ENCODE measurements around the gene CHST15. TPM values are rescaled to one million over a fixed set of nuclear protein-coding genes. Genes with fewer than 3 reads are reported as not detected.

CHST15 gene
- total and polyA plus RNA-seq, 2 of the 13 experiments (the other 11 are each of a cell fraction or from before 2014, with no cell fraction given), result 1.4 to 94.7 TPM

GRCh38 chr10:124100124-124100523 is 6.7 kb upstream of the CHST15 start:
- intact Hi-C loops (cut with micrococcal nuclease; ENCODE audit: unreplicated experiment) (no loop called here), in situ Hi-C loops (cut with HindIII; ENCODE audit: extremely low pct_ligation_motif_present, low pct_unique_long_range_greater_than_20kb) (no loop called here)
- 26% methylated on average over 5 of the region's 5 CpGs for WGBS (ENCODE audit: low lambda C conversion rate)
- Histone ChIP-seq H3K27ac (ENCODE audit: extremely low read length, insufficient read depth, low read length) (no peak overlapping the region), H4K20me1 (ENCODE audit: insufficient read depth, low read length) (no peaks in the 10 kb centered on the region), H2AFZ (ENCODE audit: low read length) (no peak overlapping the region), H3K4me3 (replicated peaks in 1 of 3; ENCODE audit: insufficient read depth in 1 of 3, low read depth in 2 of 3, low read length in 3 of 3) (no peak overlapping the region), H3K9ac (ENCODE audit: insufficient read depth, low read depth, low read length) (no peak overlapping the region), H3K9me3 (ENCODE audit: low read length) (peaks cover 13% of the 10 kb centered on the region), H3K4me2 (ENCODE audit: low read depth, low read length) (no peak overlapping the region), H3K79me2 (ENCODE audit: insufficient read depth, low read length) (no peaks in the 10 kb centered on the region), H3K27me3 (ENCODE audit: control insufficient read depth in 1 of 2, insufficient read depth in 2 of 2, low read length in 2 of 2) (peaks cover 11 to 83% of the 10 kb centered on the region in 2 experiments), H3K36me3 (replicated peaks in 1 of 2; ENCODE audit: control insufficient read depth in 1 of 2, insufficient read depth in 2 of 2, low read length in 2 of 2) (no peaks in the 10 kb centered on the region), H3K4me1 (ENCODE audit: insufficient read depth, low read length) (peaks cover 48% of the 10 kb centered on the region)
- no peak for ATAC-seq
- DNase-seq (ENCODE audit: low spot score), result no peak
- ChIA-PET CTCF (ENCODE audit: low intra/inter-chr PET ratio, low total read pairs) (no interaction called here), POLR2A (no interaction called here)
- no peak for FAIRE-seq
- no peak for TF ChIP-seq FLYWCH1 (CRISPR knock-in tag; IDR thresholded peaks at IDR 0.05)
- TF ChIP-seq ZNF772 (CRISPR knock-in tag; IDR thresholded peaks at IDR 0.05), result peak; percentile 95
- no TSS peak for BruUV-seq (replicated peaks)

- H3K79me2 ChIP-seq (ENCODE audit: insufficient read depth, low read length), result no peaks in the 10 kb centered on the region
- WGBS (ENCODE audit: low lambda C conversion rate), result 0% methylated on average over 2 of the region's 4 CpGs
- H3K4me1 ChIP-seq (ENCODE audit: insufficient read depth, low read length), result peaks cover 50% of the 10 kb centered on the region
- CTCF ChIA-PET (ENCODE audit: low intra/inter-chr PET ratio, low total read pairs), result no interaction called here
- TF ChIP-seq STAG1 (CRISPR knock-in tag; IDR thresholded peaks at IDR 0.05) (no peak), ZMYM2 (CRISPR knock-in tag; IDR thresholded peaks at IDR 0.05) (no peak), ZNF446 (CRISPR knock-in tag; IDR thresholded peaks at IDR 0.05) (no peak), FIP1L1 (IDR thresholded peaks at IDR 0.05; ENCODE audit: borderline replicate concordance, insufficient read depth, low read depth, low read length) (no peak), EP300 (IDR thresholded peaks at IDR 0.05; ENCODE audit: low read depth in 2 of 2, low read length in 2 of 2) (no peak), EP300 (CRISPR knock-in tag; IDR thresholded peaks at IDR 0.05; ENCODE audit: borderline replicate concordance) (no peak), ZNF644 (CRISPR knock-in tag; IDR thresholded peaks at IDR 0.05; ENCODE audit: low read depth) (no peak), ZFP36 (IDR thresholded peaks at IDR 0.05; ENCODE audit: borderline replicate concordance, low read depth, low read length, partially characterized antibody) (no peak), TEF (CRISPR knock-in tag; IDR thresholded peaks at IDR 0.05) (no peak), ZNF180 (CRISPR knock-in tag; IDR thresholded peaks at IDR 0.05; ENCODE audit: borderline replicate concordance, low read depth) (no peak), ZSCAN9 (CRISPR knock-in tag; IDR thresholded peaks at IDR 0.05; ENCODE audit: borderline replicate concordance) (no peak), ZNF10 (CRISPR knock-in tag; IDR thresholded peaks at IDR 0.05; ENCODE audit: borderline replicate concordance, low read depth) (no peak), ELF1 (CRISPR knock-in tag; IDR thresholded peaks at IDR 0.05) (no peak), ATF6 (CRISPR knock-in tag; conservative IDR thresholded peaks at IDR 0.05) (no peak)
- H3K9me3 ChIP-seq (ENCODE audit: low read length), result peaks cover 13% of the 10 kb centered on the region
- H2AFZ ChIP-seq (ENCODE audit: low read length), result no peak overlapping the region
- no peaks in the 10 kb centered on the region for H3K36me3 ChIP-seq (replicated peaks in 1 of 2; ENCODE audit: control insufficient read depth in 1 of 2, insufficient read depth in 2 of 2, low read length in 2 of 2)
- no peak overlapping the region for H3K4me3 ChIP-seq (replicated peaks in 1 of 3; ENCODE audit: insufficient read depth in 1 of 3, low read depth in 2 of 3, low read length in 3 of 3)
- H3K27ac ChIP-seq (ENCODE audit: extremely low read length, insufficient read depth, low read length), result no peak overlapping the region
- H3K27me3 ChIP-seq (ENCODE audit: control insufficient read depth in 1 of 2, insufficient read depth in 2 of 2, low read length in 2 of 2), result peaks cover 8 to 82% of the 10 kb centered on the region in 2 experiments
- H4K20me1 ChIP-seq (ENCODE audit: insufficient read depth, low read length), result no peaks in the 10 kb centered on the region
- POLR2A ChIA-PET, result no interaction called here
- ATAC-seq (no peak), FAIRE-seq (no peak), DNase-seq (ENCODE audit: low spot score) (no peak)
- BruUV-seq (replicated peaks), result no TSS peak
- no peak overlapping the region for H3K4me2 ChIP-seq (ENCODE audit: low read depth, low read length)
- no peak overlapping the region for H3K9ac ChIP-seq (ENCODE audit: insufficient read depth, low read depth, low read length)
- intact Hi-C loops (cut with micrococcal nuclease; ENCODE audit: unreplicated experiment), result no loop called here
- in situ Hi-C loops (cut with HindIII; ENCODE audit: extremely low pct_ligation_motif_present, low pct_unique_long_range_greater_than_20kb), result no loop called here
These were observed 6.2 kb upstream of the CHST15 start for GRCh38 chr10:124099604-124100003.

Measured in HepG2 (cell line).